SK-N-MC (cell line): ENCODE results near the gene AQP6.

ENCODE experiments used
- EZH2 ChIP-seq: fragments of 200-600 bp; sonication (generic); IDR thresholded peaks from one replicate; pipeline ENCODE4 v1.6.1; 2017; ENCODE audit warnings: antibody characterized with exemption
- FOXP2 ChIP-seq: optimal IDR thresholded peaks from 2 replicates; pipeline ENCODE3; 2011; ENCODE audit warnings: mild to moderate bottlenecking, moderate library complexity; ENCODE audit not compliant: insufficient read depth; ENCODE audit errors: extremely low read length, control extremely low read depth
- POLR2AphosphoS5 ChIP-seq: IDR thresholded peaks from 2 replicates; pipeline ENCODE4 v1.6.1; 2012; ENCODE audit warnings: mild to moderate bottlenecking, low read depth, low read length, borderline replicate concordance

DNA sequence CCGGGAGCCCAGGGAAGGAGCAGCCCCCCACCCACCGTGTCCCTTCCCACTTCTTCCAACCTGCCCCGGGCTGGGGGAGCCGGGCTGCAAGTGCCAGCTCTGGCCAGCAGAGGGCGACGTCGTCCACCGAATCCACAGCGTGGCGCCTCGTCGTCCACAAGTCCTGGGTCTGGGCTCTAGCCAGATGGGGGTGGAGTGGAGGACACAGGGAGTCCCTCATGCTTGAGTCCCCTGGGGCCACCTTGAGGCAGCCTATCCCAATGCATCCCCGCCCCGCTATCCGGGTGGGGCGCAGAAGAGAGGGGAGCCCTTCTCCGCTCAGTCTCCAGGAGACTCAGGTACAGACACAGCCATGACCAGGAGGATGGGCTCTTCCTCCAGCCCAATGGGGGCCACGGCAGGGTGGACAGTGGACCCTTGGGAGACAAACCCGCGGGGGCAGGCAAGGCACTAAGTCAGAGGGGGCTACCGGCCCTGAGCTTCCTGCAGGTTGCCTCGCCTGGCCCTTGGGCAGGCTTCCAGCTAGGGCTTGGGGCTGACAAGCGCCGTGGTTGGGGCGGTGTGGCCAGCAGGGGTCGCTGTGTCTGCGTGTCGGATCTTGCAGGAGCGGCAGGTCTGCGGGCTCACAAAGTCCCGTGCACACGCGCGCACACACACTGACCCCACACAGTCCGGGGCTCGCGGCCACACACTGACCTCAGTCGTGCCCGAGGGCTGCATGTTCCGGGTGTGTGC, 5.5 kb upstream of the AQP6 start:
- TF ChIP-seq POLR2AphosphoS5 (no peak), FOXP2 (no peak), EZH2 (no peak)
